ENCODE results near the gene FMC1. TPM values are rescaled to one million over a fixed set of nuclear protein-coding genes. Genes with fewer than 3 reads are reported as not detected.
A peak's percentile ranks its signal among the peaks of the same experiment; 100 is the strongest.

Gene FMC1
- total RNA-seq, 6 experiments from 2014 or later, result 9.5 to 17.5 (median 14.0) TPM

- H3K4me1 Mint-ChIP-seq (ENCODE audit: low read depth), result peaks cover 25% of the 10 kb centered on the region
- H3K36me3 Mint-ChIP-seq (ENCODE audit: low read depth), result peaks cover 14% of the 10 kb centered on the region
- no peak for TF ChIP-seq CTCF (IDR thresholded peaks at IDR 0.05)
- H3K9me3 Mint-ChIP-seq, result no peaks in the 10 kb centered on the region
- no peak overlapping the region for H3K27ac Mint-ChIP-seq
- DNase-seq, result no peak
- H3K27me3 Mint-ChIP-seq (ENCODE audit: insufficient read depth), result no peaks in the 10 kb centered on the region
- H3K4me3 Mint-ChIP-seq, result no peak overlapping the region
Observed at GRCh38 chr7:139374246-139374645, 33.1 kb downstream of the FMC1 start.

GRCh38 chr7:139382439-139382838 is 41.3 kb downstream of the FMC1 start:
- H3K36me3 Mint-ChIP-seq (ENCODE audit: low read depth), result peaks cover 16% of the 10 kb centered on the region
- no peak for DNase-seq
- H3K9me3 Mint-ChIP-seq, result no peaks in the 10 kb centered on the region
- no peak for TF ChIP-seq CTCF (IDR thresholded peaks at IDR 0.05)
- no peak overlapping the region for H3K4me3 Mint-ChIP-seq
- H3K4me1 Mint-ChIP-seq (ENCODE audit: low read depth), result no peaks in the 10 kb centered on the region
- no peak overlapping the region for H3K27ac Mint-ChIP-seq
- H3K27me3 Mint-ChIP-seq (ENCODE audit: insufficient read depth), result no peaks in the 10 kb centered on the region

- H3K36me3 Mint-ChIP-seq (ENCODE audit: low read depth), result peaks cover 32% of the 10 kb centered on the region
- H3K4me3 Mint-ChIP-seq, result no peak overlapping the region
- DNase-seq, result no peak
- H3K9me3 Mint-ChIP-seq, result no peaks in the 10 kb centered on the region
- H3K27ac Mint-ChIP-seq, result no peak overlapping the region
- TF ChIP-seq CTCF (IDR thresholded peaks at IDR 0.05), result no peak
- H3K4me1 Mint-ChIP-seq (ENCODE audit: low read depth), result no peaks in the 10 kb centered on the region
- H3K27me3 Mint-ChIP-seq (ENCODE audit: insufficient read depth), result no peaks in the 10 kb centered on the region
Observed at GRCh38 chr7:139384611-139385010, 43.5 kb downstream of the FMC1 start.

- peaks cover 29% of the 10 kb centered on the region for H3K36me3 Mint-ChIP-seq (ENCODE audit: low read depth)
- H3K9me3 Mint-ChIP-seq, result no peaks in the 10 kb centered on the region
- no peak for DNase-seq
- TF ChIP-seq CTCF (IDR thresholded peaks at IDR 0.05), result no peak
- peak overlapping the region; percentile 16; the same call in 1 of the 2 replicates for H3K27ac Mint-ChIP-seq
- no peaks in the 10 kb centered on the region for H3K27me3 Mint-ChIP-seq (ENCODE audit: insufficient read depth)
- no peaks in the 10 kb centered on the region for H3K4me1 Mint-ChIP-seq (ENCODE audit: low read depth)
- H3K4me3 Mint-ChIP-seq, result no peak overlapping the region
Observed at GRCh38 chr7:139387594-139387993, 46.5 kb downstream of the FMC1 start.

GRCh38 chr7:139389091-139389490 is 48.0 kb downstream of the FMC1 start:
- H3K27me3 Mint-ChIP-seq (ENCODE audit: insufficient read depth), result no peaks in the 10 kb centered on the region
- H3K9me3 Mint-ChIP-seq, result no peaks in the 10 kb centered on the region
- TF ChIP-seq CTCF (IDR thresholded peaks at IDR 0.05), result no peak
- peaks cover 8% of the 10 kb centered on the region for H3K4me1 Mint-ChIP-seq (ENCODE audit: low read depth)
- peaks cover 33% of the 10 kb centered on the region for H3K36me3 Mint-ChIP-seq (ENCODE audit: low read depth)
- DNase-seq, result no peak
- H3K4me3 Mint-ChIP-seq, result no peak overlapping the region
- H3K27ac Mint-ChIP-seq, result no peak overlapping the region

GRCh38 chr7:139389774-139390173 is 48.6 kb downstream of the FMC1 start:
- H3K27me3 Mint-ChIP-seq (ENCODE audit: insufficient read depth), result no peaks in the 10 kb centered on the region
- no peak for TF ChIP-seq CTCF (IDR thresholded peaks at IDR 0.05)

More at GRCh38 chr7:139389774-139390173, 48.6 kb downstream of the FMC1 start:
- no peaks in the 10 kb centered on the region for H3K9me3 Mint-ChIP-seq
- peaks cover 14% of the 10 kb centered on the region for H3K4me1 Mint-ChIP-seq (ENCODE audit: low read depth)
- H3K27ac Mint-ChIP-seq, result no peak overlapping the region
- H3K36me3 Mint-ChIP-seq (ENCODE audit: low read depth), result peaks cover 38% of the 10 kb centered on the region
- H3K4me3 Mint-ChIP-seq, result no peak overlapping the region
- DNase-seq, result no peak

Measured in HFFc6 (cell line).